ENCODE results near the gene RXRA.

- no peak for TF ChIP-seq POLR2A (IDR thresholded peaks at IDR 0.05; ENCODE audit: low read length)
- no peak for TF ChIP-seq GATA1 (IDR thresholded peaks at IDR 0.05; ENCODE audit: low read depth, low read length)
These were observed 34.6 kb downstream of the RXRA start for GRCh38 chr9:134360897-134361296.
